ENCODE measurements around the gene HOXD12. TPM values are rescaled to one million over a fixed set of nuclear protein-coding genes. Genes with fewer than 3 reads are reported as not detected.

The HOXD12 gene
- total RNA-seq, 6 experiments from 2014 or later = not detected

- Histone ChIP-seq H3K4me3 (no peak overlapping the region), H3K27me3 (peaks cover 46 to 79% of the 10 kb centered on the region in 2 donors), H3K27ac (no peak overlapping the region), H3K9me3 (no peaks in the 10 kb centered on the region), H3K36me3 (no peaks in the 10 kb centered on the region), H3K4me1 (peaks cover 0 to 9% (median 2%) of the 10 kb centered on the region in 4 donors)
- DNase-seq (no peak), ATAC-seq (no peak)
- intact Hi-C loops (cut with DNase I) = loop anchor here in 1 of 2 donors (10.0 kb wide), 1 partner anchor 398 kb away; no protein-coding TSS in a partner anchor
- TF ChIP-seq POLR2A (IDR thresholded peaks at IDR 0.05) = no peak
- TF ChIP-seq, protein P1, sequence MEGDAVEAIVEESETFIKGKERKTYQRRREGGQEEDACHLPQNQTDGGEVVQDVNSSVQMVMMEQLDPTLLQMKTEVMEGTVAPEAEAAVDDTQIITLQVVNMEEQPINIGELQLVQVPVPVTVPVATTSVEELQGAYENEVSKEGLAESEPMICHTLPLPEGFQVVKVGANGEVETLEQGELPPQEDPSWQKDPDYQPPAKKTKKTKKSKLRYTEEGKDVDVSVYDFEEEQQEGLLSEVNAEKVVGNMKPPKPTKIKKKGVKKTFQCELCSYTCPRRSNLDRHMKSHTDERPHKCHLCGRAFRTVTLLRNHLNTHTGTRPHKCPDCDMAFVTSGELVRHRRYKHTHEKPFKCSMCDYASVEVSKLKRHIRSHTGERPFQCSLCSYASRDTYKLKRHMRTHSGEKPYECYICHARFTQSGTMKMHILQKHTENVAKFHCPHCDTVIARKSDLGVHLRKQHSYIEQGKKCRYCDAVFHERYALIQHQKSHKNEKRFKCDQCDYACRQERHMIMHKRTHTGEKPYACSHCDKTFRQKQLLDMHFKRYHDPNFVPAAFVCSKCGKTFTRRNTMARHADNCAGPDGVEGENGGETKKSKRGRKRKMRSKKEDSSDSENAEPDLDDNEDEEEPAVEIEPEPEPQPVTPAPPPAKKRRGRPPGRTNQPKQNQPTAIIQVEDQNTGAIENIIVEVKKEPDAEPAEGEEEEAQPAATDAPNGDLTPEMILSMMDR (IDR thresholded peaks at IDR 0.05) = no peak
- 3% methylated on average over 22 of the region's 66 CpGs for WGBS (ENCODE audit: insufficient coverage, low coverage, low lambda C conversion rate, missing lambda C conversion rate)
Observed at GRCh38 chr2:176082824-176083751, 16.5 kb upstream of the HOXD12 start.

- H3K4me1 ChIP-seq = peaks cover 0 to 14% (median 4%) of the 10 kb centered on the region in 4 donors
- 14% methylated on average over 25 of the region's 27 CpGs for WGBS (ENCODE audit: insufficient coverage, low coverage, low lambda C conversion rate, missing lambda C conversion rate)
- no peak for TF ChIP-seq POLR2A (IDR thresholded peaks at IDR 0.05)
- TF ChIP-seq, protein P1 (IDR thresholded peaks at IDR 0.05) = no peak
Observed at GRCh38 chr2:176083796-176084261, 15.8 kb upstream of the HOXD12 start, which contains the start of gene EVX2. EVX2 (minus strand) TSS chr2:176083962; CDS start chr2:176083776, 186 bp downstream.

DNA sequence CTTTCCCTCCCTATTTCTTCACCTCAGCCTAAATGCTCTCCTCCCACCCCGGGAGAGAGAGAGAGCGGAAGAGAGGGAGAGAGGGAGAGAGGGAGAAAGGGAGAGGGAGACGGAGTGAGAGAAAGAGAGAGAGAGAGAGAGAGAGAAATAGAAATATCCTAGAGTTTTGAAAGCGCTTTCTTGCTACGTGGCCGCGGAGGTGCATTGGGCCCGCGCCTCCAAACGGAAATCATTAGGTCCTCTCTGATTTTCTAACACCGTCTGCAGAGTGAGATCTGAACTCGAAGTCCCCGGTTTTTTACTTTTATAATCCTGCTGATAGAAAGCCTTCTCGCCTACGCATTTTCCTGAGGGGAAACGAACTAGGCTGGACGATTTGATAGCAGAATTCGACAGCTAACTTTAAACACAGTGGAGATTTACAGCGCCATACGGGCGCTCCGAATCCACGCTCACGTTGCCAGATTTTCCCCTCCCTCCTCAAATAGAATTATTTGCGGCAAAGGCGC is 14.9 kb upstream of the HOXD12 start:
- TF ChIP-seq POLR2A (IDR thresholded peaks at IDR 0.05) = no peak
- TF ChIP-seq, protein P1 (IDR thresholded peaks at IDR 0.05) = no peak
- DNase-seq = no peak
- intact Hi-C loops (cut with DNase I) = loop anchor here in 1 of 2 donors (10.0 kb wide), 1 partner anchor 400 kb away; no protein-coding TSS in a partner anchor
- peaks cover 43 to 79% of the 10 kb centered on the region in 2 donors for H3K27me3 ChIP-seq
- WGBS (ENCODE audit: insufficient coverage, low coverage, low lambda C conversion rate, missing lambda C conversion rate) = 2% methylated on average over 20 of the region's 26 CpGs
- no peak overlapping the region for H3K4me3 ChIP-seq
- H3K9me3 ChIP-seq = no peaks in the 10 kb centered on the region
- no peak overlapping the region for H3K27ac ChIP-seq
- H3K36me3 ChIP-seq = no peaks in the 10 kb centered on the region
- ATAC-seq = no peak
- peaks cover 0 to 10% (median 4%) of the 10 kb centered on the region in 4 donors for H3K4me1 ChIP-seq

More at GRCh38 chr2:176083796-176084261, 15.8 kb upstream of the HOXD12 start, which contains the start of gene EVX2:
- Histone ChIP-seq H3K9me3 (no peaks in the 10 kb centered on the region), H3K27me3 (peaks cover 46 to 79% of the 10 kb centered on the region in 2 donors), H3K27ac (no peak within 1 kb of the TSS), H3K36me3 (no peaks in the 10 kb centered on the region), H3K4me3 (no peak within 1 kb of the TSS)
- intact Hi-C loops (cut with DNase I) = loop anchor here in 1 of 2 donors (10.0 kb wide), 1 partner anchor 399 kb away; no protein-coding TSS in a partner anchor
- no peak for DNase-seq
- no peak for ATAC-seq

DNA sequence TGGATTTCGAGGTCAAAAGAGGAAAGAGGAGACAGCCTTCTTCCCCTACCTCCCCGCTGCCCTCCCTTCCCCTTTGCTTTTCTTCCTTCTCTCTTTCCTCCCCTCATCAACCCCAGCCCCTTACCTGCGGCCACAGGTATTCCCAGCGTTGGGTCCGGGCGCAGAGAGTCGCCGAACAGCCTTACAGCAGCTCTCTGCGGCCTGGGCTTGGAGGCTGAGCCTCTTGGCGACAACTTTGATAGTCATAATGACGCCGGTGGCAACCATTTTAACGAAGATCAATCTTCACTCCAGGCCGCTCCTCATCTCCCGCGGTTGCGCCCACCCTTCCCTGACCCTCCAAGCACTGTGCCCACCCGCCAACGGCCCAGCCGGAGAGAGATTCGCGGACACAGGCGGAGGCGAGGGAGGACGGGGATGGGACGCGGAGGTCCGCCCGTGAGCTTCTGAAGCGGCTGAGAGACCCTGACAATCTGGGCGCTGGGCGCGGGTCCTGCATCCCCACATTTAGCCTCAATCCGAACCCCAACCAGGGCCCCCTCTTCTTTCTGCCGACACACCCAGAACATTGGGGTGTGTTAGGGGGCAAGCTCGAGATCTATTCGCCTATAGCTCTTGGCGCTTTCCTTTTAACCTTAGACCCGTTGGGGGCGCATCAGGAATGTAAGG is 14.3 kb upstream of the HOXD12 start:
- no peak overlapping the region for H3K4me3 ChIP-seq
- no peaks in the 10 kb centered on the region for H3K36me3 ChIP-seq
- 5% methylated on average over 23 of the region's 40 CpGs for WGBS (ENCODE audit: insufficient coverage, low coverage, low lambda C conversion rate, missing lambda C conversion rate)
- peaks cover 47 to 81% of the 10 kb centered on the region in 2 donors for H3K27me3 ChIP-seq
- intact Hi-C loops (cut with DNase I) = loop anchor here in 1 of 2 donors (10.0 kb wide), 1 partner anchor 400 kb away; no protein-coding TSS in a partner anchor
- DNase-seq = no peak
- H3K4me1 ChIP-seq = peaks cover 0 to 8% (median 4%) of the 10 kb centered on the region in 4 donors
- H3K27ac ChIP-seq = no peak overlapping the region
- no peak for ATAC-seq
- no peaks in the 10 kb centered on the region for H3K9me3 ChIP-seq
- TF ChIP-seq POLR2A (IDR thresholded peaks at IDR 0.05) = no peak
- TF ChIP-seq, protein P1 (IDR thresholded peaks at IDR 0.05) = no peak
